ENCODE results near the gene CNTNAP5. TPM values are rescaled to one million over a fixed set of nuclear protein-coding genes. Genes with fewer than 3 reads are reported as not detected.

CNTNAP5 gene
- total RNA-seq, 1 donor from 2014 or later: not detected

- DNase-seq (ENCODE audit: low read depth): no peak
- TF ChIP-seq, protein P1, sequence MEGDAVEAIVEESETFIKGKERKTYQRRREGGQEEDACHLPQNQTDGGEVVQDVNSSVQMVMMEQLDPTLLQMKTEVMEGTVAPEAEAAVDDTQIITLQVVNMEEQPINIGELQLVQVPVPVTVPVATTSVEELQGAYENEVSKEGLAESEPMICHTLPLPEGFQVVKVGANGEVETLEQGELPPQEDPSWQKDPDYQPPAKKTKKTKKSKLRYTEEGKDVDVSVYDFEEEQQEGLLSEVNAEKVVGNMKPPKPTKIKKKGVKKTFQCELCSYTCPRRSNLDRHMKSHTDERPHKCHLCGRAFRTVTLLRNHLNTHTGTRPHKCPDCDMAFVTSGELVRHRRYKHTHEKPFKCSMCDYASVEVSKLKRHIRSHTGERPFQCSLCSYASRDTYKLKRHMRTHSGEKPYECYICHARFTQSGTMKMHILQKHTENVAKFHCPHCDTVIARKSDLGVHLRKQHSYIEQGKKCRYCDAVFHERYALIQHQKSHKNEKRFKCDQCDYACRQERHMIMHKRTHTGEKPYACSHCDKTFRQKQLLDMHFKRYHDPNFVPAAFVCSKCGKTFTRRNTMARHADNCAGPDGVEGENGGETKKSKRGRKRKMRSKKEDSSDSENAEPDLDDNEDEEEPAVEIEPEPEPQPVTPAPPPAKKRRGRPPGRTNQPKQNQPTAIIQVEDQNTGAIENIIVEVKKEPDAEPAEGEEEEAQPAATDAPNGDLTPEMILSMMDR (conservative IDR thresholded peaks at IDR 0.05; ENCODE audit: low read depth, low read length): no peak
- H3K4me3 ChIP-seq (ENCODE audit: low read depth, low read length): no peak overlapping the region
Observed at GRCh38 chr2:124625561-124625960, 600.5 kb downstream of the CNTNAP5 start.

DNA sequence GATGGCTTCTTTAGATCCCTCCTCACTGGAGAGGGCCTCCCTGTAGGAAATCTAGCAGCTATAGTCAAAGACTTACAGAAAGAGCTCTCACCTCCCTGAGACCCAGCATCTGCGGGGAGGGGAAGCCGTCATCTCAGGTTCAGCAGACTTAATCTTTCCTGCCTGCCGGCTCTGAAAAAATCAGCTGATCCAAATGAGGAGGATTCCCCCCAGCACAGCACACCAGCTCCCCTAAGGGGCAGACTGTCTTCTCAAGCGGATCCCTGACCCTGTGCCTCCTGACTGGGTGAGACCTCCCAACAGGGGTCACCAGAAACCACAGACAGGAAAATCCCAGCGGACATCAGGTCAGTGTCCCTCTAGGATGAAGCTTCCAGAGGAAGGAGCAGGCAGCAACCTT, 601.9 kb downstream of the CNTNAP5 start:
- TF ChIP-seq, protein P1 (conservative IDR thresholded peaks at IDR 0.05; ENCODE audit: low read depth, low read length): no peak
- DNase-seq (ENCODE audit: low read depth): no peak
- no peak overlapping the region for H3K4me3 ChIP-seq (ENCODE audit: low read depth, low read length)

GRCh38 chr2:124633812-124634211, 608.7 kb downstream of the CNTNAP5 start:
- TF ChIP-seq, protein P1 (conservative IDR thresholded peaks at IDR 0.05; ENCODE audit: low read depth, low read length): no peak
- no peak overlapping the region for H3K4me3 ChIP-seq (ENCODE audit: low read depth, low read length)
- no peak for DNase-seq (ENCODE audit: low read depth)

- no peak overlapping the region for H3K4me3 ChIP-seq (ENCODE audit: low read depth, low read length)
- TF ChIP-seq, protein P1 (conservative IDR thresholded peaks at IDR 0.05; ENCODE audit: low read depth, low read length): no peak
- DNase-seq (ENCODE audit: low read depth): no peak
Observed at GRCh38 chr2:124639524-124639923, 614.4 kb downstream of the CNTNAP5 start.

DNA sequence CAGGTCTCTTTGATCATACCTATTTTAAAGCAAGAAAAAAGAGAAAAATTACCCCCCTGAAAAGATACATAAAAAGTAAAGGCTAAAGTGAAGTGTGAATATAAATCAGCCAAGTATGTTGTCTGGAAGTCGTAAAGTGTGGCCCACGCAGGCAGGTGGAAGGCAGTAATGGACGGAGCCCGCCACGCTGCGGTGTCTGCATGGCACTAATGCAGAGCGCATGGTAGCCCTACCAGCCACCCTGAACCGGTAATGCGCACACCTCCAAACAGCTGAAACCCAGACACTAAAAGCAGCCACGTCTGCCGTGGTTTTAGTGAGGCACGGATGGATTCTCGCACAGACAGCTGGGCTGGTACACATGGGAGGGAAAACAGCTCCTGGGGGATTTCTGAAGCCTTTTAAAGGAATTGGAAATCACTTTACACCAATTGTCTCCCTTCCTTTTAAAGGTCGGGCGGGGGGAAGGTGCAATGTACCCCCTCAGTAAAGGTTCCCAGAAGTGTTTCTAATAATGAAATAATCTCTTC, 615.2 kb downstream of the CNTNAP5 start:
- no peak for DNase-seq (ENCODE audit: low read depth)
- H3K4me3 ChIP-seq (ENCODE audit: low read depth, low read length): no peak overlapping the region
- TF ChIP-seq, protein P1 (conservative IDR thresholded peaks at IDR 0.05; ENCODE audit: low read depth, low read length): no peak

- TF ChIP-seq, protein P1 (conservative IDR thresholded peaks at IDR 0.05; ENCODE audit: low read depth, low read length): no peak
- no peak for DNase-seq (ENCODE audit: low read depth)
- H3K4me3 ChIP-seq (ENCODE audit: low read depth, low read length): no peak overlapping the region
Observed at GRCh38 chr2:124646166-124646815, 621.2 kb downstream of the CNTNAP5 start.

DNA sequence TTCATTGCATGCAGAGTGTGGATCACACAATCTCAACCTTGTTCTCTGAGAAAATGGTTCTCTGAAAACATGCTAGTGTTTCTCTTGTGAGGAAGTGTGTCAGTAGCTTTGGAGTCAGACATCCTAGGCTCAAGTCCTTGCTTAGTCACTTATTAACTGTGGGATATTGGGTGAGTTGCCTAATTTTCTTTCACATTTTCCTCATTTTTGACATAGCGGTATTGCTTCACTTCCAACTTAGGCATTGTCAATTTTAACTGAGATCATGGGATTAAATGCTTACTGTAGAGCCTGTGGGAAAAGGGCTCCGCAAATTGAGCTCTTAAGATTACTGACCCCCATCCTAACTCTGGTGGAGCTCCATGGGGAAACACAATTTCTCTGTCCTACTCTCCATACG, 622.2 kb downstream of the CNTNAP5 start:
- TF ChIP-seq, protein P1 (conservative IDR thresholded peaks at IDR 0.05; ENCODE audit: low read depth, low read length): no peak
- no peak overlapping the region for H3K4me3 ChIP-seq (ENCODE audit: low read depth, low read length)
- DNase-seq (ENCODE audit: low read depth): peak; percentile 65

Measured in epithelial cell of proximal tubule (primary cell).